GM18907 (cell line): Measurements from ENCODE around the gene FMN1.

ENCODE experiments used
- ATAC-seq: cut with Tn5 transposase; IDR thresholded peaks from one replicate; pipeline ENCODE4 v1.9.1; 2021; ENCODE audit warnings: mild to moderate bottlenecking, moderate library complexity; ENCODE audit not compliant: unreplicated experiment

Gene FMN1

DNA sequence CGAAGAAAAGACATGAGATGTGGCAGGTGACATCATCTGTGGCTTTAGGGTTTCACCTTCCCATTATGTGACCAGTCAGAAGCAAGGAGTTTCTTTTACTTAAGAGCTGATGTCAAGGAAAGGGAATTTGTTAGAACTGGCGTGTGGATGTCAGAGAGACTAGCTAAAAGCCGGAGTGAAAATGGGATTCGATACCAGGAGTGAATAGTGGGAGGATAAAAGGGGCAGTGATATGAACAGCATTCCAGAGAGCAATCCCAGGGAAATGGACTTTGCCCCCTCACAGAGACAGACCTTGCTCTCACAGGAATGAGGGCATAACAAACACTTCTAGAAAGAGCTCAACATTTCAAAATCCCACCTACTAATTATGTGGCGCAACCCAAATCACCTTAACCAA lies 5.9 kb upstream of the FMN1 start:
- ATAC-seq, result no peak

DNA sequence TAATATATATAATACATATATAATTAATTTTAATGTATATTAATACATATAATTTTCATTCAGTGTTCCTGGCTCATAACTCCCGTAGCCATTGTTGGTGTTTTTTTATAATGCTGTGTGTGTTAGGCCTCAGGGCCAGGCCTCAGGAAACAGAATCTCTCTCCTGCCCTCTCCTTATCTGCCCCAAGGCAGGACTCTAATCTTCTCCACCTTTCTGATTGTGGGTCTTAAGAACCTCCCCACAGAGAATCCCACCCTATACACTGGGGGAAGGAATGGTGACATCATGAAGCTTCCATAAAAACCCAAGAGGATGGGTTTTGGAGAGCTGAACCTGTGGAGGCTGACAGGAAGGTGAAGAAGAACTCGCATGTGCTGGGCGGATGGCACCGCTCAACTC lies 4.0 kb upstream of the FMN1 start:
- ATAC-seq, result no peak

DNA sequence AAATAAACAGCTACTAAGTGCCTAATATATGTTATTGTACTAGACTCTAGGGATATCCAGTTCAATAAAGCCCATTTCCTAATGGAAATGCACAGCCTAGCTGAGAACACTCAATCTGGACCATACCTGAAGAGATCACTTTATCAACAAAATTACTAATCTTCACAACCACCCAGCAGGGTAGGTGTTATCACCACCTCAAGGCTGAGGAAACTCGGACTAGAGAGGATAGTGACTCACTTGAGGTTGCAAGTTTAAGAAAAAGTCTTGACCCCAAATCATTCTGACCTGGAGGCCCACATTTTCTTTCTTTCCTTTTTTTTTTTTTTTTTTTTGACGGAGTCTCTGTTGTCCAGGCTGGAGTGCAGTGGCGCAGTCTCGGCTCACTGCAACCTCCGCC lies 3.1 kb upstream of the FMN1 start:
- no peak for ATAC-seq

DNA sequence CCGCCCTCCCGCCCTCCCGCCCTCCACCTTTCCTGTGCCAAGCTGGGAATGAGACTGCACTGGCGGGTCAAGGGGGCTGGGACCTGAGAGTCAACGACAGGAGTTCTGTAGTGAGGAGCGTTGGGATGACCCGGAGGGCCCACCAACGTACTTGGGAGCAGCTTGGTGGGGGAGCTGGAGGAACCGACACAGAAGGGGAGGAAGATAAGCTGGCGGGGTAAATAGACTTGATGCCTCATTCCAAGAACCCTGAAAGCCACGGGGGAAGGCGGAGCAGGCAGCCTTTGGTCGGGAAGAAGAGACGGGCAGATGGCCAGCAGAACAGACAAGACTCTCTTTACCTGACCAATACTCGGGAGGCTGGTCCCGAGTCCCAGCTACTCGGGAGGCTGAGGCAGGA lies 277 bp downstream of the FMN1 start:
- ATAC-seq, result no peak

DNA sequence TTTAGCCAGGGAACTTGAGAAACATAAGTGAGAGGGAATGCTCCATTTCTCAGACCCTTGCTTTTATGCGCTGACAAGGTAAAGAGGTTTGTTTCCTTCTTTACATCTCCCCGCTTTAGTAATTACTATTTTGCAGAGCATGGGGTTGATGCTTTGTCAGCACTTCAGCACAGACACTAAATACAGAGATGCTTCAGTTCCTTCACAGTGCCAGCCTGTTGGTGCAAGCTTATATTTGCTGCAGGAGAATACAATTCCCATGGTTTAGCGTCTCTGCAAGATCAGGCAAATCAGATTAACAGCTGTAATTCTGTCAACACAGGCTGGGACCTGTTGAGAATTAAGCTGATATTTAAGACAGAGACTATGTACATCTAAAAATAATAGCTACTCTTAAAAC lies 2.9 kb downstream of the FMN1 start:
- no peak for ATAC-seq

DNA sequence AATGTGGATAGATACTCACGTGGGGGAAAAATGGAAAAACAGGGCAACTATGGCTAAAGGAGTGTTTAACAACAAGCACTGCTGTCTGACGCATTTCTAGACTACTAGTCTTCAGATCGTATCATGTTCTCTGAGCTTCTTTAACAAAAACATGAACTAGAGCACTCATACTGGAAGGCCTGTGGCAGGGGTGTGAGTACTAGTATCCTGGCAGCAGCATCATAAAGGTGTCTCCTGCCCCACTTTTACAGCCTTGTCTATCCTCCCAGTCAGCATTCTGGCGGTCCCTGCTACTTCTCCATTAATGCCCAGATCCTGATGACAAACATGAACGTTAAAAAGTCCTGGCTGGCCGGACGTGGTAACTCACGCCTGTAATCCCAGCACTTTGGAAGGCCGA lies 4.0 kb downstream of the FMN1 start:
- no peak for ATAC-seq

DNA sequence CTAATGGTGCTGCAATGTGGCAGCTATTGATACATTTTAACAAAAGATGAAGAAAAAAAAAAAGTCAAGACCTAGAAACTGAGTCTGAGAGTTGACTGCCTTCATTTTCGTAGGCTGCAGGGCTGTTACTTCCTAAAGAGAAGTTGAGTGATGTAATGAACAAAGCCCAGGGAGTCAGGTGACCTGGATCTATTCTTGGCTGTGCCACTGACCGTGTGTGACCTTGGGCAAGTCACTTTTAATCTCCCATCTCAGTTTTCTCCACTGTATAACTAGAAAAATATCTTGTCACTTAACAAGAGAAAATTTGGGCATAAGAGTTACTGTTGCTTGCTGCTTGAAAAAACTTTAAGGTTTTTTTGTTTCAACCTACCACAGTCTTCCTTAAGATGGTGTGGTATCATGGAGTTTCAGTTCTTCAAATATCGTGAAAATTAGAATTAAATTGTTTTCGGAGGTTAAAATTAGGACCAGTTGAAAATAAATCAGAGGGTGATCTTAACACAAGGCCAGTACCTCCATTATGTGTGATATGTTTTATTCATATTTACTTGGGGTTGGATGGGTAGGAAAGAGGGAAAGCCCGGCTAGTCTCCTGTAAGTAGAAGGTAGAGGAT lies 5.8 kb downstream of the FMN1 start:
- no peak for ATAC-seq

DNA sequence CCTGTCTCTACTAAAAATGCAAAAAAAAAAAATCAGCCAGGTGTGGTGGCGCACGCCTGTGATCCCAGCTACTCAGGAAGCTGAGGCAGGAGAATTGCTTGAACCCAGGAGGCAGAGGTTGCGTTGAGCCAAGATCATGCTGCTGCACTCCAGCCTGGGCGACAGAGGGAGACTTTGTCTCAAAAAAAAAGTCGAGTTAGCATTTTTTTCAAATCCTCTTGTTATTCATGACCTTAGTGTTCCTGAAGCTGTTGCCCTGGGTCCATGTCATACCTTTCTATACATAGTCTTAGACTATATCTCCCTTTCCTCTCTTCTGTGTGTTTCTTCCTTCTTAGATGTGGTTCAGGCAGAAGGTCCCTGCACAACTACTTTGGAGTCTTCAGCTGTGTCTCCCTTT lies 6.4 kb downstream of the FMN1 start:
- ATAC-seq, result no peak

DNA sequence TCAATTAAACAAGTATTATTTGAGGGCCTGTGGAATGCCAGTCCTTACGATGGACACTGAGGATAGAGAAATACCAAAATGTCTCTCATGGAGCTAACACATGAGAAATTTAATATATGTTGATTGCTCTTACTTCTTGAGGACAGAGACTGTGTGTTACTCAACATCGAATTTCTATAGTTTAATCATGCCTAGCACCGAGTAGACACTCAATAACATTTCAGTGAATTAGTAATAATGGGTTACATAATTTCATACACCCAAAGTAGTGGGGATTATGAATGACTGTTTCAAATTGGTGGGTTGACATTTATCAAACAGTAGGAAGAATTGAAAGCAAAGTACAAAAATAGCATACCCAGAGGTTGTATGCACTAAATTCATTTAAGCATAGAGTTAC lies 11.2 kb downstream of the FMN1 start:
- ATAC-seq, result no peak

DNA sequence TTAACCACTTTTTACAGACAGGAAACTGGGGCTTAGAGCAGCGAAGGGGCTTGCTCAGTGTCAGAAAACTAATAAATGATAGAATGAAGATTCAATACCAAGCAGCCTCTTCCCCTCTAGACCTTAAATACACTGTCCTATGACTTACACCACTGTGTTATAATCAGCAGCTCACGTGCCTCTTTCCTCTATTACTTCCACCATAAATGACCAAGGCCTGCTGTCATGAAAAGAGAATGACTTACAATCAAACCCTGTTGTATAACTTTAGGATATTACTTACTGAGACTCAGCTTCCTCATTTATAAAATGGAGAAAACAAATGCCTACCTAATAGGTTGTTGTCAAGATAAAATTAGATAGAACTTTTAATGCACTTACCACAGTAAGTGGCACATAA lies 11.6 kb downstream of the FMN1 start:
- ATAC-seq, result no peak

DNA sequence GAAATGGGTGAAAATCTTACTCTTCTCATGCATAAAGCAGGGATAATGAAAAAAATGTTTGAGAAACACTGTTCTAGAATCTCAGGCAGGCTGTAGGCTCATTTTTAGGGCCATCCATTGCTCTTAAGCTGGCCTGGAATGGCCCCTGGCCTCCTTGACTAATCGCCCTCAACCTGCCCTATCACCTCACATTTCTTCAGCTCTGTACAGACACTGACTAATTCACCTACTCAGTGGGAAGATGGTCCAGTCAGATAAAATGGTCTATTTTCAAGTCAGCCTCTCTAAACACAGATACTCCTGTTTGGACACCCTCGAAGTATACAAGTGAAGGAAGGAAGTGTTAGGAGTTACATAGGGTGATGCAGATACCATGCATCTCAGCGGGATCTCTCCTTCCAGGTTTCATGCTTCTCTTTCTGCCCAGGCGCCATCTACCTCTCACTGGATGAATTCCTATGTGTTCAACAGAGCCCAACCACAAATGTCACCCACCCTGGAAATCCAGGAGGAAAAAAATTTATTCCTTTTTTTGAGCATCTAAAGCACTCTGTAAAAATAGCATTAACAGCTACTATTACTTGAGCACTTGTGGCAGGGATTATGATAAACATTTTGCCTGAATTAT lies 12.1 kb downstream of the FMN1 start:
- no peak for ATAC-seq

DNA sequence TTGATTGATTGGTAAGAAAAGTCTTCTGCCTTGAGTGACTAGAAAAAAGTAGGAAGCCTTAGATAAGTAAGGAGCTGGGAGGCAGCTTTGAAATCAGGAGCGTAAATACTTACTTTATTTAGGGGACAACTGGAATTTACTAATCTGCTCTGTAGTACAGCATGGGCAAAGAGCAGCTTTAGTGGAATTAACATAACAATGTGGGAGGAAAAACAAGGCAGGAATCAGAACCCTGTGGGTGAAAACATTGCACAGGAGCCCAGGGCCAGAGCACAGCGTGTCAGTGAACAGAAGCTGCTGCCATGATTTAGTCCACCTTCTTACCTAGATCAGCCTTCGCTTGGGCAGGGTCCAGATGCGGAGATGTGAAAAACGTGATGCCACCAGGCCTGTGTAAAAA lies 14.6 kb downstream of the FMN1 start:
- no peak for ATAC-seq

DNA sequence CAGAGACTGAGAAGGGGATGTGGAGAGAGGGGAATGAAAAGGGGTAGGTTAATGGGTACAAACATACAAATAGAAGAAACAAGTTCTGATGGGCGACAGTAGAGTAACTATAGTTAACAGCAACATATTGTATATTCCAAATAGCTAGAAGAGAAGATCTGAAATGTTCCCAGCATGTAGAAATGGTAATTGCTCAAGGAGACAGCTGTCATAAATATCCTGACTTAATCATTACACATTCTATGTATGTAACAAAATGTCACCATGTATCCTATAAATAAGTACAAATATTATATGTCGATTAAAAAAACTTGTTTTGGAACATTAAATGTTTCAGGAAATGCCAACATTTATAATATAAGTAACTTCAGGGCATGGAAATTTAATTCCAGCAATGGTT lies 23.3 kb downstream of the FMN1 start:
- ATAC-seq, result no peak

DNA sequence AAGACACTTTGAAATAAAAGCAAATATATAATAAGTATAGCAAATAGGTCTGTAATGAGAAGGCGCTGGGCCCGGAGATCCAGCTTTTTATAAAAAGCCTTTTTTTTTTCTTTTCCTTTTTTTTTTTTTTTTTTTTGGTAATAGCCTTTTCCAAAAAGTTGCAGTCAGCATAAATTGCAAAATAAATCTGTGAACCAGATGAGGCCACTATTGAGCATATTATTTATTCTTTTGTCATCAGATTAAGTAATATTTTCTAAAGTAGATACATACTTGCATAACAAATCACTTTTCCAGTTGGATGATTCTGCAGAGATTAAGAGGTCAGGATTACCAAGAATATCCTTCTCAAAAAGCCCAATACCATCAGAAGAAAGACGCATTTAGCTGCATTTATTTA lies 24.9 kb downstream of the FMN1 start:
- ATAC-seq, result no peak

DNA sequence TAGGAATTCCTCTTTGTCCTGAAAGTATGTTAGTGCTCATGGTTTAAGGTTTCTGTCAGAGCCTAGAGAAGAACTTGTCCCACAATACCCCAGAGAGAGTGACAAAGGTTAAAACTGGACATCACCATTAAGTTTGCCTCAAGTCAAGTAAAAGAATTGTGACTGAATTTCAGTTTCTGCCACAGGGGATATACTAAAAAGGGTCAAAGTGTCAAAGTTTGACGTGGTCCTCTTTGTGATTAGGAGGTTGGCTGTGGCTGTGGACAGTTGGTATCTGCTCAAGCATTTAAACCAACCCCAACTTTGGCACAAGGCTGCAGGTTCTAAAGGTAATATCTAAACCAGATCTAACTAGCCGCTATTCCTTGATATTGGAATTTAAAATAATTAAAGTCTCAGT lies 26.1 kb downstream of the FMN1 start:
- ATAC-seq, result peak; percentile 90

DNA sequence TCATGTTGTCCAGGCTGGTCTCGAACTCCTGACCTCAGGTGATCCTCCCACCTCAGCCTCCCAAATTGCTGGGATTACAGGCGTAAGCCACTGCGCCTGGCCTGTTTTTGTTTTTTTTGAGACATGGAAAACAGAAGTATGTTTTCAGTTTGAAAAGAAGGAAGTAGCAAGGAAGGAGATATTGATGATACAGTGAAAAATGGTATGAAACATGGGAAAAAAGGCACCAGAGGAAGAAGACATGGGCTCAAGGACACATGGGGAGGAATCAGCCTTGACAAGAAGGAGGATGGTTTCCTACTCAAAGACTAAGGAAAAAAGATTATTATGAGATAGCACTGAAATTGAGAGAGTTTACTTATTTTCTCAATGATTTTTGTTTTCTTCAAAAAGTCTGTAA lies 30.7 kb downstream of the FMN1 start:
- ATAC-seq, result no peak

DNA sequence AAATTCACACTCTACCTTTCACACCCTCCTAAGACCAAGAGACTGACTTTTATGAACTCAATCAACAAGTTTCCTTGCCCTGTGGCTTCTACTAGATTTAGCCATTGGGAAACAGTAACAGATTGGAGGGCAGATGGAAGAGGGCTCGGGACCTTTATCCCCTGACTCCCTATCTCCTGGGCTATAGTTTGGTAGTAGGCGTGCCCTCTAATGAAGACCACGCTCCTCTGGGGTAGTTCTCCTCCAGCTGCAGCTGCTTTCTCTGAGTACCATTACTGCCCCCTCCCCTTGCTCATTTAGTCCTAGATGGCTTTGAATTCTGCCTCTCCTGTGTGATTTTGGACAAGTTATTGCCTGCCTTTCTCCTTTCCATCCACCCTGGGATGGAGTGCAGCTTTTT lies 33.3 kb downstream of the FMN1 start:
- ATAC-seq, result no peak

DNA sequence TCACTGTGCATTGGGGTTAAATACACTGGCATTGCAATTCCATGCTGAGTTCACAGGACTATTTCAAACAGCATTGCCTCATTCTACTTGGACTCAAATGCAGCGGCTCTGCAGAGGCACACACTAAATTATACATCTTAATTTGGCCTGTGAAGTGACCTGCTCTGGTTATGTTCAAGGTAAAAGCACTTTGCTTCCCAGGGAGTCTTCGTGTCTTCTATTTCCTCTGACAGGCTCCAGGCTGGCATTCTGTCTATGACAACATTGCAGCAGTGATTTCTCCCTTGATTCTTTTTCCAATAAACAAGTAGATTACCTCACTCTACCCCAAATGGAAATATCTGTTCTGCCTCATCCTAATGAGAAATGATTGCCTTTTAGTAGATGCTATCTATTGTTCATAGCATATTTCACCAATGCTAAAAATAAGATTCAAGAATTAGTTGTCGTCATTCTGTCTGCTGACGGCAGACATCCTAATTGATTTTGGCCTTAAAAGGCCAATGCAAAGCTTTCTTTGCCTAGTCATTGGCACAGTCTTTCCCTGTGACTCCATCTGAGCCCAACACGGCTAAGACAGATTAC lies 33.8 kb downstream of the FMN1 start:
- no peak for ATAC-seq

DNA sequence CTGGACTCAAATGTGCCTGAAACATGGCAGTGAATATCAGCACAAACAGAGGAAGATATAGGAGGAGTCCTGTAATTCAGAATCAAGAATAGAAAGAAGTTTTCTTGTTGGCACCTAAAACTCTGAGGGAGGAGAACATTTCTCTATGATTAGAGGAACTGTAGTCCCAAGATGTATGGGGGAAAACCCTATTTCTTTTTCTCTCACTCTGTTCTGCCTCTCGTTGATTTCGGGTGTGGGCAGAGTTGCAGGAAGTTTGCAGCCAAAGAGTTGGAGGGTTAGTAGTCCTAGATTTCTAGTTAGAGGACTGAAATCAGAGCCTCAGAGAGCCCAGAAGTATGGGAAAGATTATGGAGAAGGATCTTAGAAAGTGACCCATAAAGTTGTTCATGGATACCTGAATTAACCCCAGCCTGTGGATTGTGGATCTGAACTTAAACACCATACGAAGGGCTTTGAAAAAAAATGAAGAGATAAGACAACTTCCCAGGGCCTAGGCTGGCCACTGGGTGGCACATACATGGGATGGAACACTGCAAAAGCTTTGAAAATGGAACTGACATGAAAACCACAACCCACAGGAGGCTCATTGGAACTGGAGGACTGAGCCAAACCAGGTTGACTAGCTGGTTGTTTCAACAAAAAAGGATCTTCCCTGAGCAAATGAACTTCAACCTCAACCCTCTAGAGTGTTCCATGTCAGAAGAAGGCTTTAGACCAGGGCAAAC lies 34.6 kb downstream of the FMN1 start:
- no peak for ATAC-seq

DNA sequence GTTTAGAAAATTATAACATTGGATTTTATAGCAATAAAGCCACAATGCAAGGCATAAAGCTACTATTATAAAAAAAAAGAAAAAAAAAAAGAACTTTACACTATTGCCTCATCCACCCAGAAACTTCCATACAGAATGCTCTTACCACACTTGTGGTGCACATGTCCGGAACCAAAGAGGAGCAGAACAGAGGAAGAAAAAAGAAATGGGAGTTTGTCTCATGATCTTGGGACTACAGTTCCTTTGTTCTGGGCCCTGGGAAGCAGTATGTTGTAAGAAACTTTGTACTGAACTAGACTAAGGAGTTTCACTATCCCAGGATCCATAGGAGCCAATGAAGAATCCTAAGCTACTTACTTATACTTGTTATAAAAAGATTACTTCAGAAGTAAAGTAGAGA lies 36.1 kb downstream of the FMN1 start:
- ATAC-seq, result no peak

DNA sequence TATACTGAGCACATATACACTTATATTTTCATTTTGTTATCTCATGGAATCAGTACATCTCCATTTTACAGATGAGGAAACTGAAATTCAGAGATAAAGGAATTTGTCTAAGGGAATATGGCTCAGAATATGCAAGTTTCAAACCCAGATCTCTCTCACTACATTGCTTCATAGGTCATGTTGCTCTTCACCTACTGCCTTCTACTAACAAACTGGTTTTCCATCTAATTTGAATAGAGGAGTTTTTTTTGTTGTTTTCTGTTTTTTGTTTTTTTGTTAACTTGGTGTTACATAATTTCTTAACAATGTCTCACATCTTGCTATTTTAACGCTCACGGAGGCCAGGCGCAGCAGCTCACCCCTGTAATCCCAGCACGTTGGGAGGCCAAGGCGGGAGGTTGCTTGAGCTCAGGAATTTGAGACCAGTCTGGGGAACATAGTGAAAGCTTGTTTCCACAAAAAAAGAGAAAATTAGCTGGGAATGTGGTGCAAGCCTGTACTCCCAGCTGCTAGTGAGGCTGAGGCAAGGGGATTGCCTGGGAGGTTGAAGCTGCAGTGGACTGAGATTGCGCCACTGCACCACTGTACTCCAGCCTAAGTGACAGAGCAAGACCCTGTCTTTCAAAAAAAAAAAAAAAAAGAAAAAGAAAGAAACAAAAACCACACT lies 37.0 kb downstream of the FMN1 start:
- ATAC-seq, result no peak
